HEK293 (cell line): ENCODE data around the gene ABCC9.

ENCODE experiments used
- CTCF ChIA-PET: fragments of 350-600 bp; formaldehyde crosslinking; extraction: SDS; loops from one replicate; lab custom pipeline; 2021; ENCODE audit warnings: antibody characterized with exemption; lab: Yijun Ruan, JAX
- POLR2A ChIA-PET: fragments of 300-600 bp; formaldehyde crosslinking; extraction: SDS; loops from one replicate; lab custom pipeline; 2020; ENCODE audit warnings: antibody characterized with exemption, inconsistent platforms; lab: Yijun Ruan, JAX
- H3K27ac ChIP-seq: fragments of 200-500 bp; sonication (Bioruptor generic); 2 replicates; pipeline ENCODE4 v1.5.1; 2014; ENCODE audit warnings: low read depth, low read length, control low read depth, inconsistent platforms; ENCODE audit errors: extremely low read depth
- H3K36me3 ChIP-seq, 2 experiments: fragments of 200-500 bp in 1 of 2; sonication (Bioruptor generic) in 1 of 2; 1 replicate in 1 of 2; 2 replicates in 1 of 2; pipeline ENCODE4 v1.5.1; 2014 to 2017; ENCODE audit warnings: inconsistent platforms in 2 of 2, low read length in 2 of 2; ENCODE audit not compliant: control insufficient read depth in 2 of 2, insufficient read depth in 1 of 2
- H3K4me1 ChIP-seq: fragments of 200-500 bp; sonication (Bioruptor generic); 2 replicates; pipeline ENCODE4 v1.5.1; 2014; ENCODE audit warnings: mild to moderate bottlenecking, low read length, inconsistent platforms; ENCODE audit not compliant: control insufficient read depth, insufficient read depth
- H3K4me3 ChIP-seq: 2 replicates; pipeline ENCODE4 v1.5.1; 2011; ENCODE audit warnings: low read depth, mild to moderate bottlenecking, control low read depth, low read length, moderate library complexity
- H3K9me3 ChIP-seq: fragments of 200-500 bp; sonication (Bioruptor generic); 2 replicates; pipeline ENCODE4 v1.5.1; 2014; ENCODE audit warnings: low read depth, low read length, inconsistent platforms; ENCODE audit not compliant: control insufficient read depth, insufficient read depth
- MZF1 ChIP-seq: fragments of 450-650 bp; formaldehyde crosslinking; IDR thresholded peaks from 2 replicates; pipeline ENCODE4 v1.5.1; 2017; ENCODE audit warnings: missing biosample characterization, missing genetic modification characterization, borderline replicate concordance
- REPIN1 ChIP-seq: fragments of 450-650 bp; formaldehyde crosslinking; IDR thresholded peaks from 2 replicates; pipeline ENCODE4 v1.5.1; 2017; ENCODE audit warnings: missing biosample characterization, missing genetic modification characterization, low read depth
- SCRT1 ChIP-seq: fragments of 450-650 bp; formaldehyde crosslinking; IDR thresholded peaks from 2 replicates; pipeline ENCODE4 v1.5.1; 2016; ENCODE audit warnings: missing biosample characterization, missing genetic modification characterization, borderline replicate concordance
- SCRT2 ChIP-seq: fragments of 450-650 bp; formaldehyde crosslinking; IDR thresholded peaks from 2 replicates; pipeline ENCODE4 v1.5.1; 2016; ENCODE audit warnings: missing biosample characterization, missing genetic modification characterization
- ZFP37 ChIP-seq: fragments of 450-650 bp; formaldehyde crosslinking; IDR thresholded peaks from 2 replicates; pipeline ENCODE4 v1.5.1; 2016; ENCODE audit warnings: missing biosample characterization, missing genetic modification characterization
- ZNF184 ChIP-seq: fragments of 450-650 bp; IDR thresholded peaks from 2 replicates; pipeline ENCODE4 v1.5.1; 2018; ENCODE audit warnings: missing biosample characterization, mild to moderate bottlenecking, missing genetic modification characterization
- ZNF394 ChIP-seq: fragments of 450-650 bp; formaldehyde crosslinking; IDR thresholded peaks from 2 replicates; pipeline ENCODE4 v1.5.1; 2016; ENCODE audit warnings: missing biosample characterization, missing genetic modification characterization, mild to moderate bottlenecking, moderate library complexity, borderline replicate concordance
- ZNF514 ChIP-seq: fragments of 450-650 bp; formaldehyde crosslinking; IDR thresholded peaks from 2 replicates; pipeline ENCODE4 v1.5.1; 2016; ENCODE audit warnings: missing biosample characterization, missing genetic modification characterization
- ZNF555 ChIP-seq: fragments of 450-650 bp; formaldehyde crosslinking; conservative IDR thresholded peaks from 2 replicates; pipeline ENCODE4 v1.5.1; 2017; ENCODE audit warnings: missing biosample characterization, mild to moderate bottlenecking, missing genetic modification characterization, inconsistent platforms
- ZNF664 ChIP-seq: fragments of 450-650 bp; formaldehyde crosslinking; IDR thresholded peaks from 2 replicates; pipeline ENCODE4 v1.5.1; 2016; ENCODE audit warnings: missing biosample characterization, missing genetic modification characterization
- ZNF701 ChIP-seq: fragments of 450-650 bp; formaldehyde crosslinking; IDR thresholded peaks from 2 replicates; pipeline ENCODE4 v1.5.1; 2016; ENCODE audit warnings: missing biosample characterization, missing genetic modification characterization
- ZNF747 ChIP-seq: fragments of 450-650 bp; formaldehyde crosslinking; IDR thresholded peaks from 2 replicates; pipeline ENCODE4 v1.5.1; 2016; ENCODE audit warnings: missing biosample characterization, missing genetic modification characterization
- ZNF843 ChIP-seq: fragments of 450-650 bp; formaldehyde crosslinking; IDR thresholded peaks from 2 replicates; pipeline ENCODE4 v1.5.1; 2016; ENCODE audit warnings: missing biosample characterization, missing genetic modification characterization
- ZSCAN30 ChIP-seq: fragments of 450-650 bp; IDR thresholded peaks from 2 replicates; pipeline ENCODE4 v1.5.1; 2018; ENCODE audit warnings: missing biosample characterization, mild to moderate bottlenecking, missing genetic modification characterization, moderate library complexity
- TF ChIP-seq, protein P1 (sequence below): fragments of 450-650 bp; formaldehyde crosslinking; IDR thresholded peaks from 2 replicates; pipeline ENCODE4 v1.5.1; 2016; ENCODE audit warnings: missing biosample characterization, missing genetic modification characterization
- TF ChIP-seq, protein P2 (sequence below): fragments of 450-650 bp; formaldehyde crosslinking; IDR thresholded peaks from 2 replicates; pipeline ENCODE4 v1.5.1; 2016; ENCODE audit warnings: missing biosample characterization, missing genetic modification characterization, borderline replicate concordance
- TF ChIP-seq, protein P3 (sequence below): fragments of 450-650 bp; formaldehyde crosslinking; IDR thresholded peaks from 2 replicates; pipeline ENCODE4 v1.5.1; 2017; ENCODE audit warnings: missing biosample characterization, missing genetic modification characterization
- TF ChIP-seq, protein P4 (sequence below): fragments of 450-650 bp; formaldehyde crosslinking; IDR thresholded peaks from 2 replicates; pipeline ENCODE4; 2016; ENCODE audit warnings: missing biosample characterization, missing genetic modification characterization

ABCC9 gene

DNA sequence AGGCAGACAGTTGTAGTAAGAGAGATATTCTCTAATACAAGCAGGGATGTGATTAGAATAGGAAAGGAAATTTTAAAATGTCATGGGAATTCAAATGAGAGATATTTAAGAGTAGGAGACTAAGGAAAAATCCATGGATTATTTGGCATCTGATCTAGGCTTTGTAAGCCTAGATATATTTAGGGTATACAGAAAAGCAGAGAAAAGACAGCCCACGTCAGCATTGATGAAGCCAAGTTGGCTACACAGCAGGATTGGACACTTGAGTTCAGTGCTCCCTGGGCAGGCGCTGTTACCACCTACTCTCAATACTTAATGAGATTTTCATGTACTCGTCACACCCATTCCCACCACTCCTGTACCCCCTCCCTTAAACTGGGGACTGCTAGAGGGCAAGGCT lies 165.1 kb downstream of the ABCC9 start:
- Histone ChIP-seq H3K9me3 (no peaks in the 10 kb centered on the region), H3K4me1 (peaks cover 5% of the 10 kb centered on the region), H3K27ac (no peak overlapping the region)
- POLR2A ChIA-PET = no interaction called here
- TF ChIP-seq ZNF555 (tag by site-specific recombination) (no peak), ZFP37 (tag by site-specific recombination) (no peak), ZNF184 (tag by site-specific recombination) (no peak), ZNF843 (tag by site-specific recombination) (no peak), REPIN1 (tag by site-specific recombination) (no peak), ZNF747 (tag by site-specific recombination) (no peak), ZSCAN30 (tag by site-specific recombination) (no peak), ZNF514 (no peak), ZNF701 (tag by site-specific recombination) (no peak), SCRT1 (tag by site-specific recombination) (no peak), MZF1 (tag by site-specific recombination) (no peak)
- TF ChIP-seq, protein P1, sequence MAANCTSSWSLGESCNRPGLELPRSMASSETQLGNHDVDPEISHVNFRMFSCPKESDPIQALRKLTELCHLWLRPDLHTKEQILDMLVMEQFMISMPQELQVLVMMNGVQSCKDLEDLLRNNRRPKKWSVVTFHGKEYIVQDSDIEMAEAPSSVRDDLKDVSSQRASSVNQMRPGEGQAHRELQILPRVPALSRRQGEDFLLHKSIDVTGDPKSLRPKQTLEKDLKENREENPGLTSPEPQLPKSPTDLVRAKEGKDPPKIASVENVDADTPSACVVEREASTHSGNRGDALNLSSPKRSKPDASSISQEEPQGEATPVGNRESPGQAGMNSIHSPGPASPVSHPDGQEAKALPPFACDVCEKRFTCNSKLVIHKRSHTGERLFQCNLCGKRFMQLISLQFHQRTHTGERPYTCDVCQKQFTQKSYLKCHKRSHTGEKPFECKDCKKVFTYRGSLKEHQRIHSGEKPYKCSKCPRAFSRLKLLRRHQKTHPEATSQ (tag by site-specific recombination) = no peak
- TF ChIP-seq, protein P2, sequence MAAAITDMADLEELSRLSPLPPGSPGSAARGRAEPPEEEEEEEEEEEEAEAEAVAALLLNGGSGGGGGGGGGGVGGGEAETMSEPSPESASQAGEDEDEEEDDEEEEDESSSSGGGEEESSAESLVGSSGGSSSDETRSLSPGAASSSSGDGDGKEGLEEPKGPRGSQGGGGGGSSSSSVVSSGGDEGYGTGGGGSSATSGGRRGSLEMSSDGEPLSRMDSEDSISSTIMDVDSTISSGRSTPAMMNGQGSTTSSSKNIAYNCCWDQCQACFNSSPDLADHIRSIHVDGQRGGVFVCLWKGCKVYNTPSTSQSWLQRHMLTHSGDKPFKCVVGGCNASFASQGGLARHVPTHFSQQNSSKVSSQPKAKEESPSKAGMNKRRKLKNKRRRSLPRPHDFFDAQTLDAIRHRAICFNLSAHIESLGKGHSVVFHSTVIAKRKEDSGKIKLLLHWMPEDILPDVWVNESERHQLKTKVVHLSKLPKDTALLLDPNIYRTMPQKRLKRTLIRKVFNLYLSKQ (tag by site-specific recombination) = no peak
- TF ChIP-seq, protein P3, sequence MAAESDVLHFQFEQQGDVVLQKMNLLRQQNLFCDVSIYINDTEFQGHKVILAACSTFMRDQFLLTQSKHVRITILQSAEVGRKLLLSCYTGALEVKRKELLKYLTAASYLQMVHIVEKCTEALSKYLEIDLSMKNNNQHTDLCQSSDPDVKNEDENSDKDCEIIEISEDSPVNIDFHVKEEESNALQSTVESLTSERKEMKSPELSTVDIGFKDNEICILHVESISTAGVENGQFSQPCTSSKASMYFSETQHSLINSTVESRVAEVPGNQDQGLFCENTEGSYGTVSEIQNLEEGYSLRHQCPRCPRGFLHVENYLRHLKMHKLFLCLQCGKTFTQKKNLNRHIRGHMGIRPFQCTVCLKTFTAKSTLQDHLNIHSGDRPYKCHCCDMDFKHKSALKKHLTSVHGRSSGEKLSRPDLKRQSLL (tag by site-specific recombination) = no peak
- TF ChIP-seq, all 188 proteins: peak for 0
- CTCF ChIA-PET = no interaction called here
- Histone ChIP-seq H3K36me3 (peaks cover 4 to 13% of the 10 kb centered on the region in 2 experiments; a peak in 2 of 3 replicates), H3K4me3 (no peak overlapping the region)

DNA sequence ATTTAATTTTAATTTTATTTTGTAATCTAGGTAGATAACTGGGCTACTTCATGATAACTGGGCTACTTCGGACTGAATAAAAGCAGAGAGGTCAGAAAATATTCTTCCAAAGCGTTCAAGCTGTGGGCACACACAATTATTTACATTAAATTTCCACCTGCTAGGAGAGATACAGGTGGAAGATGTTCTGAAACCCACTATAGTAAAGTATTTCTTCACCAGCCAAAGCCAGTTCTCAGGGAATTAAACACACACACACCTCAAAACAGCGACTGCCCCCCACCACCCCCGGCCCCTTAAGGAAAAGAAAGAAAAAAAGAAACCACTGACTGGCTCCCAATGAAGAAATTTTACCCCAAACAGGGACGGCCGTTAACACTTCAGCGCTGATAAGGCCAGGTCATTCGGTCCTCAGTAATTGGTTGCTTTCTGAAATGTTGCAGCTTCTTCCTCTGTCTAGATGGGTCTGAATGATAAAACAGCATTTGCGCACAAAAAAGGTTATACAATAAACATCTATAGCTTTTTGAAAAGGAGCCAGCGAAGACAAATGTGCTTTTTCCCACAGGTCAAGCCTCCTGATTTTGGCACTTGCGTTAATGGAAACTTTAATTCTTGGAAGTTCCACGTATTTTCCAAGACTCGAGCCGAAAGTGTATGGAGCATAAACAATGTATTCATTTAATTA lies 165.9 kb downstream of the ABCC9 start:
- no peak overlapping the region; the same call in 1 of the 2 replicates for H3K27ac ChIP-seq
- peaks cover 4 to 22% of the 10 kb centered on the region in 2 experiments; a peak in 2 of 3 replicates for H3K36me3 ChIP-seq
- H3K4me1 ChIP-seq = peaks cover 5% of the 10 kb centered on the region
- H3K4me3 ChIP-seq = peak overlapping the region; percentile 62
- H3K9me3 ChIP-seq = no peaks in the 10 kb centered on the region
- TF ChIP-seq, protein P4, sequence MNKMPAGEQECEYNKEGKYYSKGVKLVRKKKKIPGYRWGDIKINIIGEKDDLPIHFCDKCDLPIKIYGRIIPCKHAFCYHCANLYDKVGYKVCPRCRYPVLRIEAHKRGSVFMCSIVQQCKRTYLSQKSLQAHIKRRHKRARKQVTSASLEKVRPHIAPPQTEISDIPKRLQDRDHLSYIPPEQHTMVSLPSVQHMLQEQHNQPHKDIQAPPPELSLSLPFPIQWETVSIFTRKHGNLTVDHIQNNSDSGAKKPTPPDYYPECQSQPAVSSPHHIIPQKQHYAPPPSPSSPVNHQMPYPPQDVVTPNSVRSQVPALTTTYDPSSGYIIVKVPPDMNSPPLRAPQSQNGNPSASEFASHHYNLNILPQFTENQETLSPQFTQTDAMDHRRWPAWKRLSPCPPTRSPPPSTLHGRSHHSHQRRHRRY (tag by site-specific recombination) = no peak
- peak; percentile 56; the same call in 1 of the 2 replicates for TF ChIP-seq SCRT2 (tag by site-specific recombination)
- no peak for TF ChIP-seq ZNF664 (tag by site-specific recombination)
- TF ChIP-seq ZNF394 (tag by site-specific recombination) = 0 out of 2 replicates have a peak, but pooled peaks have one; percentile 14
- ChIA-PET POLR2A (interaction anchor here (0.7 kb wide), 1 partner anchor 69 kb away, joined by 3 read pairs; no protein-coding TSS in a partner anchor), CTCF (interaction anchor here (0.9 kb wide), 1 partner anchor 214 kb away, joined by 3 read pairs; no protein-coding TSS in a partner anchor)
